LNCaP clone FGC (cell line): Measurements from ENCODE around the gene CFAP65.

ENCODE experiments used
- DNase-seq: peaks from one replicate; pipeline ENCODE4 v3.0.0-alpha.2; 2011; ENCODE audit warnings: low read depth
- H3K4me3 ChIP-seq: 2 replicates; pipeline ENCODE4 v1.5.1; 2011; ENCODE audit warnings: mild to moderate bottlenecking, low read depth, low read length, control low read depth
- CTCF ChIP-seq: IDR thresholded peaks from 2 replicates; pipeline ENCODE4 v1.5.1; 2012; ENCODE audit warnings: mild to moderate bottlenecking; ENCODE audit not compliant: control insufficient read depth, insufficient read depth; ENCODE audit errors: extremely low read depth

The CFAP65 gene

GRCh38 chr2:219041252-219041651, at the start of gene CFAP65:
Gene CFAP65 (minus strand): TSS chr2:219041516. CDS start chr2:219039048, 2,468 bp downstream.
- peak within 1 kb of the TSS; percentile 70 for H3K4me3 ChIP-seq
- peak; percentile 27 for DNase-seq
- no peak for TF ChIP-seq CTCF

- no peak for DNase-seq
- TF ChIP-seq CTCF: no peak
- H3K4me3 ChIP-seq: no peak overlapping the region
These were observed 49.4 kb upstream of the CFAP65 start for GRCh38 chr2:219090436-219091299.

- no peak for TF ChIP-seq CTCF
- H3K4me3 ChIP-seq: no peak overlapping the region
- no peak for DNase-seq
These were observed 48.0 kb upstream of the CFAP65 start for GRCh38 chr2:219089330-219089729.

GRCh38 chr2:219087848-219088247, 46.5 kb upstream of the CFAP65 start:
- DNase-seq: no peak
- H3K4me3 ChIP-seq: no peak overlapping the region
- TF ChIP-seq CTCF: no peak

GRCh38 chr2:219087361-219087760, 46.0 kb upstream of the CFAP65 start:
- DNase-seq: no peak
- no peak overlapping the region for H3K4me3 ChIP-seq
- TF ChIP-seq CTCF: no peak

- DNase-seq: no peak
- no peak overlapping the region for H3K4me3 ChIP-seq
- TF ChIP-seq CTCF: no peak
These were observed 44.9 kb upstream of the CFAP65 start for GRCh38 chr2:219086196-219086595.

- no peak for DNase-seq
- no peak overlapping the region for H3K4me3 ChIP-seq
- TF ChIP-seq CTCF: no peak
These were observed 43.5 kb upstream of the CFAP65 start for GRCh38 chr2:219084791-219085190.
